NCI-H146 (cell line): ENCODE data around the gene PYGB.
A peak's percentile ranks its signal among the peaks of the same experiment; 100 is the strongest.
"Not testable (repeated sequence)": the region's sequence is repeated elsewhere in the genome, so short reads cannot be mapped to it uniquely, and the experiment has no call there.

ENCODE experiments used
- DNase-seq: peaks from one replicate; lab custom pipeline; 2025; lab: John Stamatoyannopoulos, UW

The PYGB gene

DNA sequence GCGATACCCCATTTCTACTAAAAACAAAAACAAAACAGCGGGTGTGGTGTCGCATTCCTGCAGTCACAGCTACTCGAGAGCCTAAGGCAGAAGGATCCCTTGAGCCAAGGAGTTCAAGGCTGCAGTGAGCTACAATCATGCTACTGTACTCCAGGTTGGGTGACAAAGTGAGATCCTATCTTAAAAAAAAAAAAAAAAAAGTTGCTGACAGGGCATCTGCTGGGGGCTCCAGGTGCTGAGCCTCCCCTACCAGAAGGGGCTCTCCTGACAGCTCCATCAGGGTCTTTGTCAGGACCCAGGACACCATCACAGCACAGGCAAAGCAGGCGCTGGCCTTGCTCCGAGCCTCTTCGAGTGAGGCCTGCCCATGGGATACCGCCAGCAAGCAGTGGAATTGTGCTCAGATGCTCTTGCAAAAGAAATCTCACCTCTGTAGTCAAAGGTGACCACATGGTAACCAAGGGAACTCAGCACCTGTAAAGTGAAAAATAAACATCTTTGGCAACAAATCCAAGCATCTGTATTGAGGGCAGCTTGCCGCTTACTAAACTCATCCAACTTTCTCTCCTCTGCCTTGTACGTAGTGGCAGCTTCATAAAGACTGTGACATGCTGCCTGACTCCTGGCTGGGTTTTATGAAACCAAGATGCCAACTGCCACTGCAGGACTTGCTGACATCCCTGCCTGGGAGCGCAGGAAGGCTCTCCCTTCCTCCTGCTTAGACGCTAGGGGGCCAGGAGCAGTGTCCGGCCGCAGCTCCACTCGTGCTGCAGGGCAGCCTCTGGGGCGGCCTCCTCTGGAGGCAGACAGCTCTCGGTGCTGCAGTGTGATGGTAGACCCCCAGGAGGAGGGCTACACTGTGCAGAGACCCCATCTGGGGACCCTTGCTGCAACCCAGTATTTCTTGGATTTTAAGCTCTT, 66.9 kb downstream of the PYGB start:
- no peak for DNase-seq

DNA sequence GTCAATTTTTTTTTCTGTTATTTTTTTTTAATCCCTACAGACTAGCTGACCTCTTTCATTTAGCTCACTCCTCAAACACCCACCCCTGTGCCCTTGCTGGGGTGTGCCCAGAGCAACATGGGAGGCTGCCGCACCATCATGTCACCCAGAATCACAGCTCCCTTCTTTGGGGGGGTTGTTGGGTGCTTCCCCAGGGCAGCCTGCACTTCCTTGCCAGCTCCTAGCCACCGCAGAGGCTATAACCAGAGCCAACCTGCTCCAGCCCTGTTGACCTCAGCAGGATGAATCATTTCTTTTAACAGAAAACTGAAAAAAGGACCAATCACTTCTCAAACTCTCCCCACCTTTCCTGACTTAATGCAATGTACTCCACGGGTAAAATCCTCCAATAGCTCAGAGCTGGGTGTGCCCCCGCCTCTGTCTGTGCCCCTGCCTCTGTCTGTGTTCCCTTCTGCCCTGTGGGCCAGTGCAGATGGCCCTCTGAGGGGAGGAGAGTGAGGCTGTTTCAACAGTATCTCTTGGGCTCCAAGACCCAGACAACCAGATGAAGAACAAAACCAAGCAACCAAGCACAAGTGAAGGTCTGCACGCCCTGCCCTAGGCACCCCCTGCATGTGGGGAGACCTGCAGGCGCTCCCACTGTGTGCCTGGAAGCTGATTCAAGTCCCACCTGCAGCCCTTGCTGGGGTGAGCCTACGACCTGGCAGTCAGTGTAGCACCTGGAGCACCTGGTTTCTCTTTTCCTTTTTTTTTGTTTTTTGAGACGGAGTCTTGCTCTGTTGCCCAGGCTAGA, 67.7 kb downstream of the PYGB start:
- DNase-seq: no peak

DNA sequence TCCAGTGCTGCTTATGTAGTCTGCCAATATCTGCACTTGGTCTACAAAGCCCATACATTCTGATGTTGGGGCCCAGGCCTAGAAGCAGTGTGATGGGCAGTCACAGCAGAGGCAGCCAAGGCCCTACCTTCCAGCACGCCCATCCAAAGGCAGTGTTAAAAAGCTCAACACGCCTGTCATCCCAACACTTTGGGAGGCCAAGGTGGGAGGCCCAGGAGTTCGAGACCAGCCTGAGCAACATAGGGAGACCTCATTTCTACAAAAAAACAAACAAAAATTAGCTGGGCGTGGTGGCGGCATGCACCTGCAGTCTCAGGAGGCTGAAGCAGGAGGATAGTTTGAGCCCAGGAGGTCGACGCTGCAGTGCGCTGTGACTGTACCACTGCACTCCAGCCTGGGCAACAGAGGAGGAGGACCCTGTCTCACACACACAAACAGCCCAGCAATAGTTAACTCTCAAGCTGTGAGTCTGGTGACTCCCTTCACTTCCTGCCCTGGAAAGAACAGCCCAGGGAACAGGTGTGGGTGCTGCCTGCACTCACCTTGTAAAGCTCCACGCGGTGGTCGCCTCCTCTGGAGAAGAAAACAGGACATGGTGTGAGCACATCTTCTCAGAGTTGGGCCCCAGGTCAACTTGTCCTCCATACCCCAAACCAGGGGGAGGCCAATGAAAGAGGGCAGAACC, 68.8 kb downstream of the PYGB start:
- no peak for DNase-seq

DNA sequence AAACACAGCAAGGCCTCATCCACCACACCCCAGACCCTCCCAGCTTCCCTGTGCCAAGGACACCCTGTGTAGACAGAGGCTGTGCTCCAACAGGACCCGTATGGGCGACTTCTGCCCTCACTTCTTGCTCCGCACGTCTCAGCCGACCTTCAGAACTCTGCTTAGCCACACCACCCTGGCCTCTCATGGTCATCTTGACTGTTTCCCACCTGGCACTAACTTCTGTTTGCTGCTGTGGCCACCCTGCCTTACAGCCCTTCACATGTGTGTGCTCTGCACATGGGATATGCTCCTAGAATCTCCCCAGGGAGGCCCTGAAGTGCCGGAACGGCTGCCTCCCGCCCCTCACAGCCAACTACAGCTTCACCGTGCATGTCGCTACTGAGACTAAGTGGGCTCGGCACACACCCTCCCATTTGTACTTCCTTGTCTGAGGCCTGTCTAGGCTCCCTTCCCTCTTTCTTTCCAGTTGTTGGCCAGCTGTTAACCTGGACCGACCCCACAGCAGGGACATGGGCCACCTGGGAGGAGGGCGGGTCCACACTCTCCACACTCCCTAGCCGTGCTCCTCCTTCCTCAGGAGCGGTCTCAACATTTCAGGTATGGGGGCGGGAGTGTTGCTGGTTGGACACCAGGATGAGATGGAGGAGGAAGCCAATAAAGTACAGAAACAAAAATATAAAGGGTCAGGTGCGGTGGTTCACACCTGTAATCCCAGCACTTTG, 69.6 kb downstream of the PYGB start:
- DNase-seq: no peak

DNA sequence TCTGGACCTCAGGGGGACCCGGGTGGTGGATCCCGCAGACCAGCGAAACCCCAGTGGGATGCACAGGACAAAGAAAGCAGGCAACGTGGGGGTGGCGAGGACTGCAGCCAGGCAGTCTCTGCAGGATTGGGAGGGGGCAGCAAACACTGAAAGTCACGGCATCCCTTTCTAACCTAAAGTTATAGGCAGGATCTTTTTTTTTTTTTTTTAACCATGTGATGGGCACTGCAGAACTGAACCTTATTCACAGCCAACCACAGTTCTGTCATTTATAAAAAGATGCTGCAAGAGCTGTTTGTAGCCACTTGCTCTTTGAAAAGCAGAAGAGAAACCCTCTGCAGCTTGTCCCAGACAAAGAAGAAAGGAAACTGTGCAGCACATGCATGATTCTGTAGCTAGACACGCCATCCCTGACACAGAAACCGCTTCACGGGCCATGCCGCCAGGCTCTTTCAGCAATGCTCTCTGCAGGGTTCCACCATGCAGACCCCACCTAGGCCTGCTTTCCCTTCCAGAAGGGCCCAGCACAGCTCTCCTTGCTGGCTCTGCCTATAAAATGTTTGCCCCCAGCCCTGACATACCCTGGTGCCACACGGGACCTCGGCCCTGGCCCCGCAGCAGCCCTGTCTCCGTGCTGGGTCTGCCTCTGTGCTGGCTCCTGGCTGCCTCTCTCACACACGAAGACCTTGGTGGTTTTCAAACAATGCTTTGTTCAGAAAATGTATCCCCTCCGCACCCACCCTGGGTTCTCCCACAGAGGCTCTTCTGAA, 70.8 kb downstream of the PYGB start:
- no peak for DNase-seq

DNA sequence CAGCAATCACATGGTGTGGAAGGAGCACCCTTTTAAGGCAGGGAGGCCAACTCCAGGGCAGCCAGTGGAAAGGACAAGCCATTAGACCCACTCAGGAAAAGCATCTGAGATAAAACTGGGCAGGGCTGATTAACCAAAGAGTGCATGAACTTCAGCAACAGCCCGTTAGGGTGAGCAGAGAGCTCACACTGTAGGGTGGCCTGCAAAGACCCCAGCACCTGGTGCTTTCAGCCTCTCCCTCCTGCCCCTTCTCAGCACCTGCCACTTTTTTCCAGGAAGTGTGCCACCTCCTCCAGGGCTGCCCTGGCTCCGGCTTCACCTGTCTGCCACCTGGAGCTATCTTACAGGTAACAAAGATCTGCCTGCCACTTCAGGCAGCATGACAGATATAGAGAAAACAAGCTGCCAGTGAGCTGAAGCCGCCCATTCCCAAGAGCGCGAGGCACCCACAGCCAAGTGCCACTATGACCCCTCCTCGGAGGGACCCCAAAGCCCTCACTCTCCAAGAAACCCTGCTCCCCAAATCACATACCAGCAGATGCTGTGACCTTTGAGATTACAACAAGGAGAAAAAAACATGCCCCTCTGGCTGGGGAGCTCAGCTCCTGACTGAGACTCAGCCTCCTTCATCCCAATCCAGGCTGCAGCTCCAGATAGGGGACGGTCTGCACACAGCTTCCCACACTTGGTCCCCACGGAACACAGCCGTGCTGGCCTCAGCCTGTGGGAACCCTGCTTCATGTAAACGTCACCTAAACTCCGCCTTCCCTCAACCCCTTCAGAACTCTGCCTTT, 71.6 kb downstream of the PYGB start:
- peak; percentile 88 for DNase-seq

DNA sequence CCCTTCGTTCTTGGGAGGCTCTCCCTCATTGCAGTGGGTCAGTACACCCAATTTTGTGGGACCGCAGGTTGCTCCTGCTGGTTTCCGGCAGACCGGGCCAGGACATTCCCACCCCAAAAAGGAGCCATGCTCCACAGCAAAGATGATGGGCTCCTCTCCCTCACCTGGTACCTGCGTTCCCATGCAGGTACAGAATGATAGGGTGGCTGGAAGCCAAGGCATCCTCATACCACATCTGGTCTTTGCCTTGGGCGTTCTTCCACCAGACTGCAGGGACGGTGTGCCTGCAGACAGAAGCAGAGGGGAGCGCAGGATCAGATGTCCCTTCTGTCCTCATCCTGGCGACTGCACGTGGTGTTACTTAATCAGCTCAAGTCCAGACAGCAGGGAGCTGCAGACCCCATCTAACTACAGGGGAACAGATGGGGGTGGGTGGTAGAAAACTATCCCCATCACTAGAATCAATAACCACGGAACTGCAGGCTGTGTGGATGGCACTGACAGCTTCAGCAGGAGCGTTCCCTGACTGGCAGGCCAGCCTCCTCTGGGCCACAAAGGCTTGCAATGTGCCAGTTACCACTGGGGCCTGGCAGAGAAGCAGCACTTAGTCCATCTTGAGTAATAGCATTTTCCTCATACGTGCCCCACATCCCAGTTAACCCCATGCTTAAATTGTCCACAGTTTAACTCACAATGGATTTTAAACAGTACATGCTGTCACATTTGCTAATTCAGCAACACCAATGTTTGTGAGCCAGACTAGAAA, 72.3 kb downstream of the PYGB start:
- no peak for DNase-seq

DNA sequence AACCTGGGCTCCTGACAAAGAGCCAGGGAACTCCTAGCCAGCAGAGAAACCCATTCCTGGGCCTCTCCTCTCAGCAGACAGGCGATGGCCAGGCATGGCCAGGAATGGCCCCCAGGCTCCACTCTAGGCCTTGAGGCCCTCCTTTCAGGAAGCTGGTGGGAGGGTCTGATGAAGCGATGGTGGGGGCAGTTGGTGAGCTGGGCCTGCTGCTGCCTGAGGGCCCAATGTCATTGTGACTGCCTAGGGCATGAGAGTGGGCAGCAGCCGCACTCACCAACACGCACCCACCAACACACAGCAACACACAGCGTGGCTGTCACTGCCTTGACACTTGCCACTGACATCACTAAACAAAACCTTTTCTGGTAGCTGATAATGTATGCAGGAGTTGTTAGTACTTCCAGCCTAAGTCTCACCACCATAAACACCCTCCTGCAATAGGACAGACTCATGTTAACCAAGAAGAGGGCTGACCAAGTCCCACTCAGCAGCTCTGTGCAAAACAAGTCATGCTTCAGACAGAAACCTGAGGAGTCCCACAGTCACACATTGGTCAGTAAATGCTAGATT, 73.5 kb downstream of the PYGB start:
- DNase-seq: no peak

DNA sequence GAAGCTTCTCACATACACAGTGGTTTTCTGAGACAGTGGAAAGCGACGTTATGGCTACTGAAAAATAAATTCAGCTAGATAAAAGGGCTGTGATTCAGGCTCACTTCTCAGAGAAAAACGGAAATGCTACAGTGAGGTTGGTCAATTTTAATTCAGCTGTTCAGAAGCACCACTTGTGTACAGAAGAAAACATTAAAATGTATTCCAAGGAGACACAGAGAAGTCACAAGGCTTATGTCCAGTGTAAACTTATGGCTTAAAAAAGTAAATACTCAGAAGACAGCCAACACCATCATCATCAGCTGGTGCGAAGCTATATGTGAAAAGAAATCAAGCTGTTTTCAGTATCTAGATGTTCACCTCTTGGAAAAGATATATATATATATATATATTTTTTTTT, 74.1 kb downstream of the PYGB start:
- no peak for DNase-seq

DNA sequence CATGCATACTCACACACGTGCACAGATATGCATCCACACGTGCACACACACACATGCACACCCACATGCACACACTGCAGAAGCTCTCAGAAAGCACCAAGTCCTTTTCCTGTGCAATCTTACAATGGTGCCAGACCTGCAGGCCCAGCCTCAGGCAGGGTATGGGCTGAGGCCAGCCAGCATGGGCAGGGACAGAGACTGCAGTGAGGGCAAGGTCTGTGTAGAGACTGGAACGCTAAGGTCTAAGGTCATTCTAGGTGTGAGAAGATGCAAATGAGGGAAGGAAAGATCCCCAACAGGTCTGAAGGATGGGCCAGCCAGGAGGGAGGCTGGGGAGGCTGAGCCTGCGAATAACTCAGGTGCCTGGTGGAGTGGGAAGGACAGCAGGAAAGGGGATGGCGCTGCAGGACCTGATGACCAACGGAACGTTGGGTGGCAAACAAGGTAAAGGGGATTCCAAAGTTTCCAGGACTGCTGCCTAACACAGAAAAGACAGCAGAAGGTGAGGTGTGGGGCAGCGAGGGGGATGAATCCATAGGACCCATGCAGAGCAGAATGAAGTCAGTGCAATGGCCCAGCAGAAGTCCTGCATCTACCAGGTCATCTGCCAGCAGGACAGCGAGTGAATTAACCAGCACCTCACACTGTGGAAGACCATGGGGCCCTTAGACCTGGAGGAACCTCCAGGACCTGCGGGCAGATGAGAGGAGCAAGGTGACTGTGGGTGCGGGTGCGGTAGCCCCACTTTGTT, 75.8 kb downstream of the PYGB start:
- no peak for DNase-seq

DNA sequence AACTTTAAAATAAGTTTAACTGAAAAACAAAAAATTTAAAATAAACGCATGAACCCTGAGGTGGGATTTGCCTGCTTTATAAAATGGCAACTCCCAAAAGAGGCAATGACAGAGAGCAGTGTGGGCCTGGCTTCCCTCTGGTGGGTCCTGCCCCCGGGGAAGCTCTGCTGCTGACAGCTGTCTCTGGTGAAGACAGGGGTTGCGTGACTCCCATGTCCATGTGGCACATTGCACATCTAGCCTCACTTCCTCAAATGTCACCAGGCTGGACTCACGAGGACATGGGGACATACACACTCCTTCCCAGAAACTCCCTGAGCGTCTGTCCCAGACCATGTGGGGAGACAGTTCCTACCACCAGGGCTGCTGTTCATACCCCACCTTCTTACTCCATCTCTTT, 76.5 kb downstream of the PYGB start:
- DNase-seq: no peak

DNA sequence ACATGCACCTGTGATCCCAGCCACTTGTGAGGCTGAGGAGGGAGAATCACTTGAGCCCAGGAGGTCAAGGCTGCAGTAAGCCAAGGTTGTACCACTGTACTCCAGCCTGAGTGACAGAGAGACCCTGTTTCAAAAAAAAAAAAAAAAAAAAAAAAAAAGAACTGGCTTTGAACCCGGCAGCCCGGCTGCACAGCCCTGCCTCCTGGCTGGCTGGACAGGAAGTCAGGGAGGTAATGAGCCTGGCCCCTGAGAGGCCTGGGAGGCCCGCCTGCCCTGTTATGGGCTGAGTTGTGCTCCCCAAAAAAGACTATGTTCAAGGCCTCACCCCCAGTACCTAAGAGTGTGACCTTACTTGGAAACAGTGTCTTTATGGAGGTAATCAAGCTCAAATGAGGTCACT, 77.2 kb downstream of the PYGB start:
- DNase-seq: no peak

DNA sequence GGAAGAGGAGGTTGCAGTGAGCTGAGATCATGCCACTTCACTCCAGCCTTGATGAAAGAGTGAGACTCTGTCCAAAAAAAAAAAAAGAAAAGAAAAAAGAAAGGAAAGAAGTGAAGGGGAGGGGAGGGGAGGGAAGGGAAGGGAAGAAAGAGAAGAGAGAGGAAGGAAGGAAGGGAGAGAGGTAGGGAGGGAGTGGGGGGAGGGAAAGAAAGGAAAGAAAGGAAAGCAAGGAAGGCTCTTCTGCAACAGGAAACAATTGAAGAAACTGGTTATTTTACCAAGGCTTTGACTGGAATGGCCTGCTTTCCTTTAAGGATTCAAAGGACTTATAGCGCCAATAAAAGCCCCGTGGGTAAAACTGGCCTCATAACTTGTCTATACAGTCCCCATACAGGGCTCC, 78.1 kb downstream of the PYGB start:
- DNase-seq: no peak

DNA sequence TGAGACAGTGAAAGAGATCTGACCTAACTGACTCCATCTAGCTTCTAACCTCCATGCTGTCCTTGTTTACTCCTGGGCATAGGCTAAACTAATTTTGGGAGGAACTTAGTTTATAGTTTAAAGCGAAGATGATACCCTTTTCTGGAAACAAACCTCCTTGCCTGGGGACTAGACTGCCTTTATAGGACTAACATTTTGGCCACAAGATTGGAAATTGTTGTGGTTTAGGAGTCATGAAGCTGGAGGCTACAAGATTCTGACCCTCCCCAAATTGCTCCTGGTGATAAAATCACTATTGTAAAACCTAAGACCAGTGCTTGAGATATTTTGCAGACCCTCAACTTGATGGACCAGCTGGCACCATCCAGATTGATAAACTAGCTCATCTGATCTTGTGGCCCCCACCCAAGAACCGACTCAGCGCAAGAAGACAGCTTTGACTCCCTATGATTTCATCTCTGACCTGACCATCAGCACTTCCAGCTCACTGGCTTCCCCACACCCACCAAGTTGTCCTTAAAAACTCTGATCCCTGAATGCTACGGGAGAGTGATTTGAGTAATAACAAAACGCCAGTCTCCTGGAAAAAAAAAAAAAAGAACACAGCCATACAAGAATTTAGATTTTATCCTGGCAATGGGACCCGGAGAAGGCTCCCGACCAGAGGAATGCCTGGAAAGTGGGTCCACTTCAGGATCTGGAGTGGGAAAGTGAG, 79.8 kb downstream of the PYGB start:
- DNase-seq: no peak

DNA sequence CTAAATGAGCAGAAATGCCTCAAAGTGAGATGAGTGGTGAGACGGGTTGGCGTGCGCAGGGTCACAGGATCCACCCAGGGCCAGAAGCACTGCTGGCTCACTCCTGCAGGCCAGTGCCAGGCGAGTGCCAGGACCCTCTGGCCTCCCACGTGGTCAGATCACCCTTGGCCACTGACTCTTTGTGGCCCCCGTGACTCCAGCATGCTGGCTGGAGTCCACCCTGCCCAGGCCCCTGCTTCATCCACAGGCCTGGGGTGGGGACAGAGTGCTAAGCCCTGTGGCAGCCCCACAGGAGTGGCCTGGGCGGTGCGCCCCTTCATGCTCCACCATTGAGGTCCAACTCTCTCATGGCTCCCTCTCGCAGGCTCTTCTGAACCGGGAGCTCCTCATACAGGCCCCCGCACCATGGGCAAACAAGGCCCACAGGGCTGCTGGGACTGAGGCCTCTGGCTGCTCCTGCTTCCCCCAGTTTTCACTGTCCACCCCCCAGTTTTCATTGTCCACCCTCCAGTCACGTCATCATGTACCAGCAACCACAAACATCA, 81.1 kb downstream of the PYGB start:
- DNase-seq: no peak

DNA sequence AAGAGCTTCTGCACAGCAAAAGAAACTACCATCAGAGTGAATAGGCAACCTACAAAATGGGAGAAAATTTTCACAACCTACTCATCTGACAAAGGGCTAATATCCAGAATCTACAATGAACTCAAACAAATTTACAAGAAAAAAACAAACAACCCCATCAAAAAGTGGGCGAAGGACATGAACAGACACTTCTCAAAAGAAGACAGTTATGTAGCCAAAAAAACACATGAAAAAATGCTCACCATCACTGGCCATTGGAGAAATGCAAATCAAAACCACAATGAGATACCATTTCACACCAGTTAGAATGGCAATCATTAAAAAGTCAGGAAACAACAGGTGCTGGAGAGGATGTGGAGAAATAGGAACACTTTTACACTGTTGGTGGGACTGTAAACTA, 87.1 kb downstream of the PYGB start:
- not testable (repeated sequence) for DNase-seq

DNA sequence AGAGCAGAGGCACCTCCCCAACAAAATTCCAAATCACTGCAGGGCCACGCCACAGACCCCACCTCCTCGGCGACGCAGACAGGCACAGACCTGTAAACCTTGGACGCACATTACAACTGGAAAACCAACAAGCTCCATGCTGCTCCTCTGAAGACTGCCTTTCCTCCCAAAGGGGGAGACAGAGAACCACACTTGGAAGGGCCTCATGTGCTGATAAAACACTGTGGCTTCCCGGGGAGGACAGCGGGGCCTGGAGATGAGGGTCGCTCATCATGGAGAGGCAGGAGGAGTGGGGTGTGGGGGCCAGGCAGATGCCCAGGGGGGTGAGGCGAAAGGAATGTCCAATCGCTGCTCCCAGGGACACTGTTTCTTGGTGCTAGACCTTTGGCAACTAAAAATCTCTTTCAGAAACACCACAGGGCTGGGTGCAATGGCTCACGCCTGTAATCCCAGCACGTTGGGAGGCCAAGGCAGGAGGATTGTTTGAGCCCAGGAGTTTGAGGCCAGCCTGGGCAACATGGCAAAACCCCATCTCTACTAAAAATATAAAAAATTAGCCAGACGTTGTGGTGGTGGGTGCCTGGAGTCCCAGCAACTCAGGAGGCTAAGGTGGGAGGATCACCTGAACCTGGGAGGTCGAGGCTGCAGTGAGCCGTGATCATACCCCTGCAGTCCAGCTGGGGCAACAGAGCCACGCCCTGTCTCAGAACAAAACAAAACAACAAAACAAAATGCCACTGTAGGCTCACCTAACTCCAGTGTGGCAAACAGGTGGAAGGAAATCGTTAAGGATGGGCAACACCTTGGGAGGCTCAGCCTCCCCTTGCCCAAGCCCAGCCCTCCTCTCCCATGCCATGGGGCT, 88.9 kb downstream of the PYGB start:
- DNase-seq: peak; percentile 31
